IPS-20b (cell line): ENCODE data around the gene FAM210A.

Experiments used
- H3K27ac ChIP-seq: one replicate; pipeline ENCODE4 v1.5.1; 2013; ENCODE audit warnings: low read length
- H3K27me3 ChIP-seq: 2 replicates; pipeline ENCODE4 v1.6.1; 2013; ENCODE audit warnings: mild to moderate bottlenecking, low read length, inconsistent platforms; ENCODE audit not compliant: insufficient read depth
- H3K36me3 ChIP-seq: 2 replicates; pipeline ENCODE4 v1.6.1; 2013; ENCODE audit warnings: low read depth, mild to moderate bottlenecking, inconsistent platforms, low read length, moderate library complexity; ENCODE audit not compliant: insufficient read depth
- H3K4me1 ChIP-seq: 2 replicates; pipeline ENCODE4 v1.6.1; 2013; ENCODE audit warnings: mild to moderate bottlenecking, control low read depth, inconsistent platforms, low read length, moderate library complexity; ENCODE audit not compliant: insufficient read depth
- H3K4me3 ChIP-seq: 2 replicates; pipeline ENCODE4 v1.5.1; 2013; ENCODE audit warnings: mild to moderate bottlenecking, low read length, inconsistent platforms
- H3K9ac ChIP-seq: 2 replicates; pipeline ENCODE4 v1.6.1; 2013; ENCODE audit warnings: low read depth, mild to moderate bottlenecking, inconsistent platforms, low read length, moderate library complexity
- H3K9me3 ChIP-seq: 2 replicates; pipeline ENCODE4 v1.6.1; 2013; ENCODE audit warnings: mild to moderate bottlenecking, low read depth, low read length, inconsistent platforms; ENCODE audit not compliant: insufficient read depth

FAM210A gene

GRCh38 chr18:13626544-13626908, 99.8 kb downstream of the FAM210A start:
- H3K27me3 ChIP-seq, result no peaks in the 10 kb centered on the region
- no peak overlapping the region for H3K27ac ChIP-seq
- H3K36me3 ChIP-seq, result no peaks in the 10 kb centered on the region
- H3K4me3 ChIP-seq, result no peak overlapping the region
- no peaks in the 10 kb centered on the region for H3K4me1 ChIP-seq
- H3K9ac ChIP-seq, result no peak overlapping the region
- no peaks in the 10 kb centered on the region for H3K9me3 ChIP-seq

GRCh38 chr18:13625843-13626543, 100.4 kb downstream of the FAM210A start:
- no peaks in the 10 kb centered on the region for H3K4me1 ChIP-seq

GRCh38 chr18:13625355-13625754, 101.0 kb downstream of the FAM210A start:
- Histone ChIP-seq H3K27ac (no peak overlapping the region), H3K4me3 (no peak overlapping the region), H3K9me3 (no peaks in the 10 kb centered on the region), H3K36me3 (no peaks in the 10 kb centered on the region), H3K27me3 (no peaks in the 10 kb centered on the region), H3K9ac (no peak overlapping the region), H3K4me1 (no peaks in the 10 kb centered on the region)

More at GRCh38 chr18:13625843-13626543, 100.4 kb downstream of the FAM210A start:
- no peaks in the 10 kb centered on the region for H3K9me3 ChIP-seq
- no peaks in the 10 kb centered on the region for H3K27me3 ChIP-seq
- no peak overlapping the region for H3K27ac ChIP-seq
- no peaks in the 10 kb centered on the region for H3K36me3 ChIP-seq
- H3K9ac ChIP-seq, result no peak overlapping the region
- H3K4me3 ChIP-seq, result no peak overlapping the region

GRCh38 chr18:13624563-13625237, 101.7 kb downstream of the FAM210A start:
- Histone ChIP-seq H3K27ac (no peak overlapping the region), H3K4me3 (no peak overlapping the region), H3K36me3 (no peaks in the 10 kb centered on the region), H3K27me3 (no peaks in the 10 kb centered on the region), H3K9ac (no peak overlapping the region), H3K9me3 (no peaks in the 10 kb centered on the region), H3K4me1 (no peaks in the 10 kb centered on the region)

GRCh38 chr18:13623871-13624270, 102.5 kb downstream of the FAM210A start:
- no peaks in the 10 kb centered on the region for H3K4me1 ChIP-seq
- no peaks in the 10 kb centered on the region for H3K36me3 ChIP-seq
- H3K4me3 ChIP-seq, result no peak overlapping the region

GRCh38 chr18:13623348-13623747, 103.0 kb downstream of the FAM210A start:
- Histone ChIP-seq H3K4me3 (no peak overlapping the region), H3K9me3 (no peaks in the 10 kb centered on the region), H3K4me1 (no peaks in the 10 kb centered on the region), H3K36me3 (no peaks in the 10 kb centered on the region), H3K27ac (no peak overlapping the region), H3K27me3 (no peaks in the 10 kb centered on the region), H3K9ac (no peak overlapping the region)

More at GRCh38 chr18:13623871-13624270, 102.5 kb downstream of the FAM210A start:
- H3K9ac ChIP-seq, result no peak overlapping the region
- H3K27me3 ChIP-seq, result no peaks in the 10 kb centered on the region
- no peaks in the 10 kb centered on the region for H3K9me3 ChIP-seq
- no peak overlapping the region for H3K27ac ChIP-seq

- Histone ChIP-seq H3K4me1 (no peaks in the 10 kb centered on the region), H3K9me3 (no peaks in the 10 kb centered on the region), H3K36me3 (no peaks in the 10 kb centered on the region), H3K4me3 (no peak overlapping the region), H3K27ac (no peak overlapping the region), H3K9ac (no peak overlapping the region), H3K27me3 (no peaks in the 10 kb centered on the region)
Observed at GRCh38 chr18:13622751-13623150, 103.6 kb downstream of the FAM210A start.

GRCh38 chr18:13621886-13622619, 104.3 kb downstream of the FAM210A start:
- no peak overlapping the region for H3K27ac ChIP-seq
- no peaks in the 10 kb centered on the region for H3K9me3 ChIP-seq
- no peaks in the 10 kb centered on the region for H3K27me3 ChIP-seq
- no peaks in the 10 kb centered on the region for H3K4me1 ChIP-seq
- no peak overlapping the region for H3K4me3 ChIP-seq
- H3K9ac ChIP-seq, result no peak overlapping the region
- H3K36me3 ChIP-seq, result no peaks in the 10 kb centered on the region

GRCh38 chr18:13621446-13621849, 104.9 kb downstream of the FAM210A start:
- no peaks in the 10 kb centered on the region for H3K36me3 ChIP-seq

GRCh38 chr18:13620818-13621445, 105.4 kb downstream of the FAM210A start:
- no peaks in the 10 kb centered on the region for H3K4me1 ChIP-seq
- no peak overlapping the region for H3K27ac ChIP-seq
- no peak overlapping the region for H3K9ac ChIP-seq
- no peaks in the 10 kb centered on the region for H3K27me3 ChIP-seq
- no peaks in the 10 kb centered on the region for H3K36me3 ChIP-seq
- no peaks in the 10 kb centered on the region for H3K9me3 ChIP-seq
- H3K4me3 ChIP-seq, result no peak overlapping the region

More at GRCh38 chr18:13621446-13621849, 104.9 kb downstream of the FAM210A start:
- Histone ChIP-seq H3K4me1 (no peaks in the 10 kb centered on the region), H3K4me3 (no peak overlapping the region), H3K9ac (no peak overlapping the region), H3K27me3 (no peaks in the 10 kb centered on the region), H3K27ac (no peak overlapping the region), H3K9me3 (no peaks in the 10 kb centered on the region)

- Histone ChIP-seq H3K27me3 (no peaks in the 10 kb centered on the region), H3K36me3 (no peaks in the 10 kb centered on the region), H3K4me1 (no peaks in the 10 kb centered on the region), H3K9ac (no peak overlapping the region), H3K4me3 (no peak overlapping the region), H3K27ac (no peak overlapping the region), H3K9me3 (no peaks in the 10 kb centered on the region)
Observed at GRCh38 chr18:13620206-13620672, 106.1 kb downstream of the FAM210A start.
